Upper lobe of right lung (tissue), 1 donor: ENCODE results near the gene UCHL3. TPM values are rescaled to one million over a fixed set of nuclear protein-coding genes. Genes with fewer than 3 reads are reported as not detected.

Experiments
- ATAC-seq: fragments of 200-7000 bp; cut with Tn5 transposase; one replicate; pipeline ENCODE4 v1.9.1; 2020; ENCODE audit warnings: mild to moderate bottlenecking, moderate library complexity
- DNase-seq: peaks from one replicate; pipeline ENCODE4 v3.0.0-alpha.2; 2020
- H3K27ac ChIP-seq: fragments of 200-600 bp; one replicate; pipeline ENCODE4 v1.8.0; 2022
- H3K27me3 ChIP-seq: fragments of 200-600 bp; one replicate; pipeline ENCODE4 v1.8.0; 2022; ENCODE audit warnings: mild to moderate bottlenecking
- H3K36me3 ChIP-seq: fragments of 200-600 bp; one replicate; pipeline ENCODE4 v1.8.0; 2022
- H3K4me1 ChIP-seq: fragments of 200-600 bp; one replicate; pipeline ENCODE4 v1.8.0; 2022
- H3K4me3 ChIP-seq: fragments of 200-600 bp; one replicate; pipeline ENCODE4 v1.8.0; 2022; ENCODE audit warnings: mild to moderate bottlenecking
- H3K9me3 ChIP-seq: fragments of 200-600 bp; one replicate; pipeline ENCODE4 v1.8.0; 2022
- CTCF ChIP-seq: fragments of 200-600 bp; IDR thresholded peaks from one replicate; pipeline ENCODE4 v1.8.0; 2022; ENCODE audit warnings: antibody characterized with exemption
- intact Hi-C: fragments of 100-400 bp; cut with DNase I; formaldehyde crosslinking; loops from one replicate; pipeline ENCODE4 v1.11.0; 2022
- total RNA-seq: library from RNA; stranded (reverse); fragmentation: NEBNext Ultra II Directional; extraction: Animal tissue kit (Norgen Biotek cat#: 25700); gene quantifications from one replicate; pipeline ENCODE4 v1.2.1, GENCODE V29; 2021
- donor health status: DM: no; HTN: yes; CAD: no; lungs with severe emphysema.

UCHL3 gene
- total RNA-seq, 1 donor from 2014 or later = 12.9 TPM

GRCh38 chr13:75641026-75641425, 91.4 kb downstream of the UCHL3 start:
- intact Hi-C loops = no loop called here
- DNase-seq (no peak), ATAC-seq (no peak)
- Histone ChIP-seq H3K9me3 (no peaks in the 10 kb centered on the region), H3K4me1 (peaks cover 6% of the 10 kb centered on the region), H3K36me3 (no peaks in the 10 kb centered on the region), H3K4me3 (no peak overlapping the region), H3K27ac (no peak overlapping the region), H3K27me3 (no peaks in the 10 kb centered on the region)
- TF ChIP-seq CTCF = no peak

GRCh38 chr13:75643182-75643581, 93.6 kb downstream of the UCHL3 start:
- H3K36me3 ChIP-seq = no peaks in the 10 kb centered on the region
- intact Hi-C loops = no loop called here

GRCh38 chr13:75643693-75644092, 94.1 kb downstream of the UCHL3 start:
- DNase-seq (no peak), ATAC-seq (peak; percentile 66)
- Histone ChIP-seq H3K27me3 (no peaks in the 10 kb centered on the region), H3K9me3 (no peaks in the 10 kb centered on the region), H3K4me1 (no peaks in the 10 kb centered on the region), H3K4me3 (no peak overlapping the region), H3K27ac (no peak overlapping the region), H3K36me3 (no peaks in the 10 kb centered on the region)
- TF ChIP-seq CTCF = no peak
- intact Hi-C loops = no loop called here

More at GRCh38 chr13:75643182-75643581, 93.6 kb downstream of the UCHL3 start:
- peak; percentile 15 for ATAC-seq
- H3K27me3 ChIP-seq = no peaks in the 10 kb centered on the region
- TF ChIP-seq CTCF = no peak
- no peak overlapping the region for H3K4me3 ChIP-seq
- no peaks in the 10 kb centered on the region for H3K9me3 ChIP-seq
- no peak for DNase-seq
- no peak overlapping the region for H3K27ac ChIP-seq
- no peaks in the 10 kb centered on the region for H3K4me1 ChIP-seq

GRCh38 chr13:75645141-75645540, 95.5 kb downstream of the UCHL3 start:
- Histone ChIP-seq H3K36me3 (no peaks in the 10 kb centered on the region), H3K9me3 (no peaks in the 10 kb centered on the region), H3K4me3 (no peak overlapping the region), H3K4me1 (no peaks in the 10 kb centered on the region), H3K27ac (no peak overlapping the region), H3K27me3 (no peaks in the 10 kb centered on the region)
- no peak for TF ChIP-seq CTCF
- intact Hi-C loops = no loop called here
- ATAC-seq = no peak
- no peak for DNase-seq

- TF ChIP-seq CTCF = no peak
- intact Hi-C loops = no loop called here
- no peak for DNase-seq
- no peak overlapping the region for H3K27ac ChIP-seq
- no peaks in the 10 kb centered on the region for H3K36me3 ChIP-seq
- H3K27me3 ChIP-seq = no peaks in the 10 kb centered on the region
- H3K9me3 ChIP-seq = no peaks in the 10 kb centered on the region
- no peak overlapping the region for H3K4me3 ChIP-seq
- ATAC-seq = no peak
- no peaks in the 10 kb centered on the region for H3K4me1 ChIP-seq
These were observed 97.7 kb downstream of the UCHL3 start for GRCh38 chr13:75647126-75647784.

- H3K27ac ChIP-seq = no peak overlapping the region
- no peaks in the 10 kb centered on the region for H3K4me1 ChIP-seq
- H3K27me3 ChIP-seq = no peaks in the 10 kb centered on the region
- no peak for DNase-seq
- no peaks in the 10 kb centered on the region for H3K36me3 ChIP-seq
- no peak overlapping the region for H3K4me3 ChIP-seq
- ATAC-seq = no peak
- no peaks in the 10 kb centered on the region for H3K9me3 ChIP-seq
- no peak for TF ChIP-seq CTCF
- intact Hi-C loops = no loop called here
These were observed 98.9 kb downstream of the UCHL3 start for GRCh38 chr13:75648446-75648845.
